Prostate gland (tissue), 2 donors: ENCODE data around the gene DIS3L2. TPM values are rescaled to one million over a fixed set of nuclear protein-coding genes. Genes with fewer than 3 reads are reported as not detected.
"Not testable (repeated sequence)": the region's sequence is repeated elsewhere in the genome, so short reads cannot be mapped to it uniquely, and the experiment has no call there.

Source experiments
- DNase-seq: peaks from one replicate; pipeline ENCODE4 v3.0.0-alpha.2; 2019; ENCODE audit warnings: low spot score
- H3K27ac ChIP-seq, 2 donors: fragments of 200-600 bp; sonication (generic); 2 replicates each; pipeline ENCODE4 v1.5.1; 2017 to 2019
- H3K27me3 ChIP-seq: fragments of 200-600 bp; sonication (generic); replicated peaks from 2 replicates; pipeline ENCODE4 v1.5.1; 2019; ENCODE audit not compliant: insufficient read depth
- H3K36me3 ChIP-seq, 2 donors: fragments of 200-600 bp; sonication (generic); 1 replicate in 1 of 2; 2 replicates in 1 of 2; pipeline versions ENCODE4 v1.5.1 to v1.8.1; 2017 to 2019
- H3K4me1 ChIP-seq: fragments of 200-600 bp; sonication (generic); replicated peaks from 2 replicates; pipeline ENCODE4 v1.5.1; 2019
- H3K4me3 ChIP-seq, 2 donors: fragments of 200-600 bp; sonication (generic); 2 replicates each; pipeline ENCODE4 v1.5.1; 2017 to 2019
- H3K9me3 ChIP-seq: fragments of 200-600 bp; sonication (generic); 2 replicates; pipeline ENCODE4 v1.5.1; 2017
- POLR2A ChIP-seq: fragments of 450-650 bp; IDR thresholded peaks from one replicate; pipeline ENCODE4 v1.6.1; 2016; ENCODE audit warnings: antibody characterized with exemption, mild to moderate bottlenecking
- POLR2AphosphoS5 ChIP-seq: sonication (generic); formaldehyde crosslinking; IDR thresholded peaks from one replicate; pipeline ENCODE4 v1.6.1; 2017; ENCODE audit warnings: antibody characterized with exemption
- WGBS: methylation state at CpG from one replicate; pipeline ENCODE4 v1.1.5; 2018; 5-methylcytosine and 5-hydroxymethylcytosine counted together
- intact Hi-C: fragments of 100-400 bp; cut with DNase I; formaldehyde crosslinking; loops from one replicate; pipeline ENCODE4 v1.14.2; 2022
- total RNA-seq, 2 donors: library from RNA; depleted of rRNA; stranded (reverse); fragments of >200 nt; gene quantifications; one replicate each; pipeline ENCODE4 v1.1.0, GENCODE V29; 2016
- TF ChIP-seq, protein P1 (sequence below), 4 experiments: fragments of 200-600 bp in 2 of 4; fragments of 450-650 bp in 2 of 4; sonication (generic) in 2 of 4; IDR thresholded peaks; 1 replicate in 3 of 4; 2 replicates in 1 of 4; pipeline ENCODE4 v1.5.1; 2016 to 2019; ENCODE audit warnings: antibody characterized with exemption in 4 of 4, mild to moderate bottlenecking in 2 of 4, moderate library complexity in 2 of 4

Gene DIS3L2
- total RNA-seq, 2 donors from 2014 or later = 30.1 to 71.3 TPM

DNA sequence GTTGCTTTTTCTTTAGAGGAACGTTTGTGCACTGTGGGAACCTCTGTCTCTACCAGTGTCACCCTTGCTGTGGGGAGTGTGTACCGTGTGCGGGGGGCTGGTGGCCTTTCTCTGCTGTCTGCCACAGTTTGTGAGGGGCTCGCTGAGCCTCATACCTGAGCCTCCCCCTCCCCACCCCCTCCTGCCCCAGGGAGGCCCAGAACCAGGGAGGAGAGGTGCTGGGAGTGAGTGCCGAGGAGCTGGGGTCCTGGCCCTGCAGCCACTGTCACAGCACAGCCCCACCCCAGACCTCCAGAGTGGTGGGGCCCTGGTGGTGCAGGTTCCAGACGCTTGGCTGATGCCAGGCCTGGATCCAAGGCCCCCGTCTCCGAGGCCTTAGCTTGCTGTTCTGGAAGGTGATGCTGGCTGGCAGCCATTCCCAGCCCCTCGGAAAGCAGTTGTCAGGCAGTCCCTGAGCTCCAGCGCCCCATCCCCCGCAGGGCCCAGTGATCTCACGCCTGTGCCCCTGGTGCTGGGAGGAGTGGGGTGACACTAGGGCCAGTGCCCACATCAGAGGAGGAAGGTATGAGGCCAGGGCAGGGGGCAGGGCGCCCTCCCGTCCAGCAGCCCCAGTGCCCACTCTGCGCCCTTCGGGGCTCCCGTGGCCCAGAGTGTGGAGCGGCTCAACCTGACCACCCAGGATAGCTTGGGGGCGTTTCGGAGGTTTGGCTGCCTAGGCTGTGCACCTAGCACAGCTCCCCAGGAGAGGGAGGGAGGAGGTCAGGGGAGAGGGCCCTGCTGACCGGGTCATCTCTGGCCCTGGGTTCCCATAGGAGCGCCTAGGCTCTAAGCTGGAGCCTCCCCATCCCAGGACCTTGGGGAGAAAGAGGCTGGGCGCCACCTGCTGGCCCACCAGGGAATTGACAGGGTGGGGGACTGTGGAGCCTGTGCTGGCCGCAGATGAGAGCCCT, 364.1 kb downstream of the DIS3L2 start:
- Histone ChIP-seq H3K27me3 (no peaks in the 10 kb centered on the region), H3K36me3 (no peaks in the 10 kb centered on the region), H3K4me1 (peaks cover 23% of the 10 kb centered on the region), H3K27ac (no peak overlapping the region), H3K4me3 (no peak overlapping the region), H3K9me3 (no peaks in the 10 kb centered on the region)
- WGBS = 76% methylated on average over 19 of the region's 24 CpGs
- DNase-seq = no peak
- intact Hi-C loops = loop anchor here (2.0 kb wide), 1 partner anchor 401 kb away; no protein-coding TSS in a partner anchor
- TF ChIP-seq, protein P1, sequence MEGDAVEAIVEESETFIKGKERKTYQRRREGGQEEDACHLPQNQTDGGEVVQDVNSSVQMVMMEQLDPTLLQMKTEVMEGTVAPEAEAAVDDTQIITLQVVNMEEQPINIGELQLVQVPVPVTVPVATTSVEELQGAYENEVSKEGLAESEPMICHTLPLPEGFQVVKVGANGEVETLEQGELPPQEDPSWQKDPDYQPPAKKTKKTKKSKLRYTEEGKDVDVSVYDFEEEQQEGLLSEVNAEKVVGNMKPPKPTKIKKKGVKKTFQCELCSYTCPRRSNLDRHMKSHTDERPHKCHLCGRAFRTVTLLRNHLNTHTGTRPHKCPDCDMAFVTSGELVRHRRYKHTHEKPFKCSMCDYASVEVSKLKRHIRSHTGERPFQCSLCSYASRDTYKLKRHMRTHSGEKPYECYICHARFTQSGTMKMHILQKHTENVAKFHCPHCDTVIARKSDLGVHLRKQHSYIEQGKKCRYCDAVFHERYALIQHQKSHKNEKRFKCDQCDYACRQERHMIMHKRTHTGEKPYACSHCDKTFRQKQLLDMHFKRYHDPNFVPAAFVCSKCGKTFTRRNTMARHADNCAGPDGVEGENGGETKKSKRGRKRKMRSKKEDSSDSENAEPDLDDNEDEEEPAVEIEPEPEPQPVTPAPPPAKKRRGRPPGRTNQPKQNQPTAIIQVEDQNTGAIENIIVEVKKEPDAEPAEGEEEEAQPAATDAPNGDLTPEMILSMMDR (IDR thresholded peaks at IDR 0.05) = peak; percentile 58 to 76 (median 70)
- no peak for TF ChIP-seq POLR2A

DNA sequence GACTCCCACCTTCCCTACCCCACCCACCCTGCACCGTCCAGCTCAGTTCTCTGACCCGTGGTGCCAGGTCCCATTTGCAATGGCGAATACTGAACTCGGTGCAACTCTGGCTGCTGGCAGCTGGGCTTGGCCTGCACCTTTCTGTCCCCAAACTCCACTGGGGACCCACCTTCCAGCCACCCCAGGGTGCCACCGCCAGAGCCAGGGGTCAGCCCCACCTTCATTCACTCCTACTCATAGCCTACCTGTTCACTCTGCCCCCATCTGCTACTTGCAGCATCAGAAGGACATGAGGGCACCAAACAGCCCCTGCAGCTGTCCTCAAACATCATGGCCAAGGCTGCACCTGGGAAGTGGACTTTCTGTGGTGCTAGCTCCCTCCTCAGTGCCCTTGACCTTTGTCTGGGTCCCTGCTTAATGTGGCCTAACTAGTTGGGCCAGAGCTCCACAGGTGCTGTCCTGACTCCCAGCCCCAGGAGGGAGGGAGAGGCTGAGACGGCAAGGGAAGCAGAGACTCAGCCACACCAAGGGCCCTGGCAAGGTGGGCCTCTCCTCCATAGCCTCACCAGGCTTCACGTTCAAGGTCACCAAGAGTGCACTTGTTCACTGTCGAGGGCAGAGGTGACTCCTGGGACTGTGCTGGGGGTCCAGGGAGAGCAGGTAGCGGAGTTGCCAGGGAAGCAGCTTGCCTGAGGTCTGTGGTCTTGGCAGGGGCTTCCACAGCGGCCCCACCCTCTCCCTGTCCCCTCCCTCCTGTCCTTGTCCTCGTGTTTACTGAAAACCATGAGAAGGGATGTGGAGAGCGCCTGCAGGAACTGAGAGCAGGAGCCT, 365.0 kb downstream of the DIS3L2 start:
- not testable (repeated sequence) for H3K27ac ChIP-seq, H3K9me3 ChIP-seq, H3K27me3 ChIP-seq, H3K36me3 ChIP-seq, H3K4me3 ChIP-seq, DNase-seq
- intact Hi-C loops = loop anchor here (2.0 kb wide), 1 partner anchor 402 kb away; no protein-coding TSS in a partner anchor
- TF ChIP-seq, protein P1 (IDR thresholded peaks at IDR 0.05) = peak in 1 of 4 experiments; percentile 36
- WGBS = 64% methylated on average over 10 of the region's 12 CpGs
- H3K4me1 ChIP-seq = peaks cover 18% of the 10 kb centered on the region

DNA sequence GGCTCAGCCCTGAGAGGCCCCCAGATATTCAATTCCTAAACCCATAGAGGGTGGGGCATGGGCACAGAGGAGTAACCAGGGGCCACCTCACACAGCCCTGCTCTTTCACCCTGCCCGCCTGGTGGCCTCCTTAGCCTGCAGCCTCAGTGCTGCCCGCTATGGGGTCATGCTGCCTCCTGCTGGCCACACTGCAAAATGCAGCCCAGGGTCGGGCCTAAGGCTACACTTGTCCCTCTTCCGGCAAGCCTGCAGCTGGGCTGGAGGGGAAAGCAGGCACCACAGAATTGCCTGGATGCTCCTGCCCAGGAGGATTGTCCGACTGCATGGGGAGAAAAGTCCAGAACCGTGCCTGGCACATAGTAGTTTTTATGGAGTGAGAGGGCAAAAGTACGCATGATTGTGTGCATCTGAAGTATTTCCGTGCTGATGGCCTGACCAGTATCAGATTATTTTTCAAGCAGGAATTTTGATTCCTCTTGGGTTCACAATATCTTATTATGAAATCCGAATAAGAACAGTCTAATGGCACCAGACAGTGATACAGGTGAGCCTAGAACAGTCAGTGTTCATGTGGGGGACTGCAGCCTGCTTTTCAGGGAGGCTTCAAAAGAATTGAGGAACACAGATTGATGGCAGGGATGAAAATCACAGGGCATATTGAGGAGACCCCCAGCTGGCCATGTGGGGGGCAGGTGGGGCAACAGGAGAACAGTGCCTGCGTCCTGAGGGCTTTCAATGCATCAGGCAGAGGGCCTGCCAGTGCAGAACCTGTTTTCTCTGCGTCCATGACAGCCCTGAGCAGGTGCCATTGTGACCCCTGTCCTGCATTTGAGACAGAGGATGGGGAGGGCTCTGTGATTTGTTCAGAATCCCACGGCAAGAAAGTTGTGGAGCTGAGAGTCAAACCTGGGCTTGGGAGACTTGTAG, 365.9 kb downstream of the DIS3L2 start:
- no peak overlapping the region for H3K4me3 ChIP-seq
- peak; percentile 53 for DNase-seq
- WGBS = 55% methylated on average over 12 of the region's 12 CpGs
- TF ChIP-seq, protein P1 (IDR thresholded peaks at IDR 0.05) = peak; percentile 85 to 97 (median 91)
- TF ChIP-seq POLR2A = no peak
- peaks cover 11% of the 10 kb centered on the region for H3K4me1 ChIP-seq
- no peaks in the 10 kb centered on the region for H3K9me3 ChIP-seq
- no peaks in the 10 kb centered on the region for H3K27me3 ChIP-seq
- intact Hi-C loops = loop anchor here (2.0 kb wide), 1 partner anchor 403 kb away; no protein-coding TSS in a partner anchor
- no peak overlapping the region for H3K27ac ChIP-seq
- H3K36me3 ChIP-seq = no peaks in the 10 kb centered on the region

GRCh38 chr2:232328032-232328422, 366.5 kb downstream of the DIS3L2 start:
- DNase-seq = no peak
- intact Hi-C loops = no loop called here
- 71% methylated on average over 2 of the region's 2 CpGs for WGBS

More at GRCh38 chr2:232328032-232328422, 366.5 kb downstream of the DIS3L2 start:
- Histone ChIP-seq H3K27ac (no peak overlapping the region), H3K9me3 (no peaks in the 10 kb centered on the region), H3K36me3 (no peaks in the 10 kb centered on the region), H3K4me3 (no peak overlapping the region), H3K27me3 (no peaks in the 10 kb centered on the region), H3K4me1 (peaks cover 5% of the 10 kb centered on the region)
- TF ChIP-seq, protein P1 (IDR thresholded peaks at IDR 0.05) = no peak
- TF ChIP-seq POLR2A (no peak), POLR2AphosphoS5 (no peak)
